Stimulated activated CD4-positive, alpha-beta T cell treated with anti-CD3 and anti-CD28 coated beads, Interleukin-2, amount 100 ng/mL, for 24 hours (primary cell): ENCODE measurements around the gene MAP3K4.

ENCODE experiments used
- DNase-seq, 2 donors: peaks; one replicate each; pipeline ENCODE4 v3.0.0-alpha.2; 2020

Gene MAP3K4

DNA sequence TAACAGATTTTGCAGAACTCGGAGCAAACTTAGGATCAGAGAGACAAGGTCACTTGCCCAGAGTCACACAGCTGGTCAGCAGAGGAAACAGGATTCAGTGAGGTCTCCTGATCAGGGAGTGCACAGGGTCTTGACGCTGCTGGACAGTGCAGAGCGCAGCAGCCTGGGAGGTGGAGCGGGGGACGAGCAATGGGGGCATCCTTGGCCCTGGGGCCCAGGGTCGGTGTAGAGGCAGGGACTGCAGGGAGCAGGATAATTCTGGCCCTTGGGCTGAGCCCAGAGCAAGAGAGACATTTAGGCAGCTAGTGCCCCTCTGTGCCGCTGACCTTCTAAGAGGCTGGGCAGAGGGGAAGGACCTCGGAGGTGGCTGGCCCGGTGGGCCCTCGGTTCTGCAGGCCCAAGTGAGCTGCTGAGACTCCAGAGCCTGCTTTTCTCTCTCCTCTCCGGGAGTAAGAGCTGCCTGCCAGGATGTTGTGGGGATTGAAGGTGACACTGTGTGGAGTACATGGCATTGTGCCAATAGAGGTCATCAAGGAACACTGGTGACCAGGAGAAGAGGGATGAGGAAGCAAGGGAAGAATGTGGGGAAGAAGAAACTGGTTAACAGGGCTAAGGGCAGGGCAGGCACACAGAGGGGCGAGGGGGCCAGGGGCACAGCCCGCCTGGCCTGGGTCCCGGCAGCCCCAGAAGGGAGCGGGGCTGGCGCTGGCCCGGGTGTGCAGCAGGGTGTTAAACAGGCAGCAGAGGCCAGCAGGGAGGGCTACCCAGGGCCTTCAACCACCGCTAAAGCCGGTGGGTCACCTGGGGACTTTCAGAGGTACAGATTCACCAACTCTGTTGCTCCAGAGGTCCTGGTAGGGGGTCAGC, 160.3 kb downstream of the MAP3K4 start:
- no peak for DNase-seq

- no peak for DNase-seq
Measured at GRCh38 chr6:161152527-161152862, 160.9 kb downstream of the MAP3K4 start.

DNA sequence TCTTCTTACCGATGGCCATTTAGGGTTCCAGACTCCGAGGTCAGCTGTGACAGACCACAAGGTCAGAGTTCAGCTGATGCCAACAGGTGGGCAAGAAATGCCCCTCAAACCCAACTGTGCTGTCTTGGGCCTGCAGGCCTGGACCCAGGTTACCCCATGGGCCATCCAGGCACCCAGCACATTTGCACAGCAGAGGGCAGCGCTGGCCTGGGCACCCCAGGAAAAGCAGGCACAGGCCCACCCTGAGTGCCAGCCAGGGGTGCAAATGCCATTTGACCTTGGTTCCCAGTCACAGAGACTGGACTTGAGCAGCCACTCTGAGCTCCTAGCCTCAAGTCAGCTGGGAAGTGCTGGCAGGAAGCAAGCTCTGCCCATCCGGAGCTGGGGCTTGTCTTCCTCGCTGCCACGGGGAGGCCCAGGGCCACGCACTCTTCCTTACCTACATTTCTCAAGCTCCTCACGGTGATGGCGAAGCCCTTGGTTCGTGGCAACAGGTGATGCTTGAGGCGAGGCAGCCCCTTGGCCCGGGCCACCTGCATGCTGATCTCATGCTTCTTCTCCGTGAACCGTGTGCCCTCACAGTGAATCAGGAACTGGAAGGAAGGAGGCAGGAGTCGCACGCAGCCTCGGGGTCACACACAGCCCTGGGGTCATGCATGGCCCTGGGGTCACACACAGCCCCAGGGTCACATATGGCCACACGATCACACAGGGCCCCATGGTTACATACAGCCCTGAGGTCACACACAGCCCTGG, 161.5 kb downstream of the MAP3K4 start:
- peak in 1 of 2 donors; percentile 13 for DNase-seq

GRCh38 chr6:161153725-161154124, 162.2 kb downstream of the MAP3K4 start:
- no peak for DNase-seq

DNA sequence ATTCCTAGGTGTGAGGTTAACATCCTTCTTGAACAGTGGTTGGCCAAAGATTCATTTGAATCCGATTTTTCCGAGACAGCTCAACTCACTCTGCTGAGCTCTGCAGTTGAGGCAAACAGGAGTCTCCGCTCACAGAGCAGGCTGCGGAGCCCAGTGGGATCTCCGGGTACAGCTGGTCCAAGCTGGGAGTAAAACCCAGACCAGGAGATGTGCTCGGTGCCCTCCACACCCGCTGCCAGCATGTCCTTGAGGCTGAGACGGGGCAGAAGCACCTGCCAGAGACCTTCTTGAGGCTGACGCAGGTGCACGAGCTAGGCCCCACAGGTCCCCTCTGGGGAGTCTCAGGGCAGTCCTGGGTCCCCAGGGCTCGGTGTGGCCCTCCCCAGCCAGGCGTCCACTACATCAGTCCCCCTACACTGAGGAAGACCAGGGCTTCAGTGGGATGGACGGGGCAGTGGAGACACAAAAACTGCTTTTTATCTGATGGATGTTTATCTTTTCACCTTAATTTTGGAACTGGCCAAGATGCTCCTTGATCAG, 163.3 kb downstream of the MAP3K4 start:
- DNase-seq: no peak

GRCh38 chr6:161161121-161161520, 169.6 kb downstream of the MAP3K4 start:
- DNase-seq: no peak

DNA sequence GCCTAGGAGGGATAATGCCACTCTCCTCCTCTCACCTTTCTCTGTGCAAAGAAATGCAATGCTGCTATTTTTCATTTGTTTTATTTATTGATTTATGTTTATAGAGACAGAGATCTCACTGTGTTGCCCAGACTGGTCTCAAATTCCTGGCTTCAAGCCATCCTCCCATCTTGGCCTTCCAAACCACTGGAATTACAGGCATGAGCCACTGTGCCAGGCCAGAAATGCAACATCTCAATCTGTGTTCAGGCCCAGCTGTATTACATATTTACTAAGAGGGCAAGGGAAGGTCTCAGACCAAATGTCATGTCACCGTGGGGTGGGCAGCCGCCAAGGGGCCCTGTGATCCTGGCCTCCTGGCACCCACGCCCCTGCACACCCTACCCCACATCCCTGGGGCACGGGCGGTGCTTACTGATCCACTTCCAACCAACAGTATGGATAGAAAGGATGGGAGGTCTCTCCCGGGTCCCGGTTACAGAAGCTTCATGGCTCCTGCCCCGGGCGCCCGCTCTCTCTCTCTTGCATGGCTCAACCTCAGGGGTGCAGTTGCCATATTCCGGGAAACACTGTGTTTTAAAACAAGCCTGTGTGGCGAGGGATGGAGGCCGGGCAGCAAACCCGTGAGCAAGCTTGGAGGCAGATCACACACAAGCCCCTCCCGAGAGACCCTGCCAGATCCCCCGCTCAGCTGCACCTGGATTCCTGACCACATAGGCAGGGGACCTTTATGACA, 170.5 kb downstream of the MAP3K4 start:
- no peak for DNase-seq

- no peak for DNase-seq
Measured at GRCh38 chr6:161162722-161163121, 171.2 kb downstream of the MAP3K4 start.

DNA sequence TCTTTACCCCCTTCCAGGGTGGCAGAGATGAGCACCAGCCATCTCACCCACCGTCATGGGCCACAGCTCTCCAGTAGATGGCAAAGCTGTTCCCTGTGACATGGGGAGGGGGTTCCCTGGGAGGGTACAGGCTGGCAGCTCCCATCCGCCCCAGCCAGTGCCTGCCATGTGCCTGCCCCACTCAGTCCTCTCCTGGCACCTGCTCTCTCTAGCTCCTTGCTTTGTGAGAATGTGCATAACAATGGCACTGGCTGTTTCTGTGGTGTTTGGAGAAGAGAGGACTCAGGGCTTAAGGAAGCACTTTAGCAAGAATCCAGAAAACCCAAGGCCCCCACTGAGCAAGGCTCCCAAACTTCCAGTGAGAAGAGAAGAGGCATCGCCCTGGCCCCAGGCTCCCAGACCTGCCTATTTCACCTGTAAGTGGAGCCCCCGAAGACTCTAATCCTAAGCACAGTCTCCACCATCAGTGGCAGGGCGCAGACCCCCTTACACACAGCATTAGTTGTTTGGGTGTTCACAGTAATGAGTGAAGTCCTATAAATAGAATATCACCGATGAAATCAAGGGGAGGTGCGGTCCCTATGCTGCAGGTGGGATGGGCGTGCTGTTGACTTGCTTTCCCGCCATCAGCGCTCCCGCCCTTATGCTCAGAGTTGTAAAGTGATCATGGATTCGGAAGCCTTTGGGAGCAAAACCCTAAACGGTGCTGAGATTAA, 172.1 kb downstream of the MAP3K4 start:
- no peak for DNase-seq

DNA sequence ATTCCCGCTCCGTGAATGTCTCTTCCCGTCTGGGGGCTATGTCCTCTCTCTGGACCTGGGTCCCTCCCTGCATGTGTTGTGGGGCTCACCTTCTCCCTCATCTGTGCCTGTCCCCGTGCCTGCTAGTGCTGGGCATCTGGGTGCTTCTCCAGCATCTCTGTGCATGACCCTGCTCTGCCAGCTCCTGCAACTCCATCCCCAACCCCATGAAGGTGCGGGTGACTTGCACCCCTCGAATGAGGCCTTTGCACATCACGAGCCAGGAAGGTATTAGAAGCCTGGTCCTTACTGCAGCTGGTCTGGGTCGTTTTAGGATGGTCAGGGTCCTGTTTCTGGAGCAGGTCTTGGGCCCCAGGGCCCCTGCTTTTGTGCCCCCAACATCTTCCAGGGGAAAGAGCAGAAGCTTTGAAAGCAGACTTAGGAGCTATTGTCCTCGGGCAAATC, 172.6 kb downstream of the MAP3K4 start:
- no peak for DNase-seq

DNA sequence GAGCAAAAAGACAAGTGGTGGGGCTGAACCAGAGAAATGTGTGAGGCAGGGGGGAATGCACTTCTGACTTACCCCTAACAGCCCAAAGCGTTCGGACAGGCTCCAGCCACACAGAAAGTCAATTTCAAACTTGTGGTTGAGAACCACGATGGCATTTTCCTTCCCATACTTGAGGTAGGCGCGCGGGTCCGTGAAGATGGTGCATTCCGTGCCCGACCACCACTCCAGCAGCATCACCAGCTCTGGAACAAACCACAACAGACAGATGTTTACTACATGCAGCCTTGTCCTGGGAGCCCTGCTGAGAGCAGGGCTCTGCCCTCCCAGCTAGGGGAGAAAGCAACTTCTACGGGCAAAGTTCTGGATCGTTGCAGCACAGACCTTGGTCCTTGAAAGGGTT, 174.6 kb downstream of the MAP3K4 start:
- DNase-seq: no peak

DNA sequence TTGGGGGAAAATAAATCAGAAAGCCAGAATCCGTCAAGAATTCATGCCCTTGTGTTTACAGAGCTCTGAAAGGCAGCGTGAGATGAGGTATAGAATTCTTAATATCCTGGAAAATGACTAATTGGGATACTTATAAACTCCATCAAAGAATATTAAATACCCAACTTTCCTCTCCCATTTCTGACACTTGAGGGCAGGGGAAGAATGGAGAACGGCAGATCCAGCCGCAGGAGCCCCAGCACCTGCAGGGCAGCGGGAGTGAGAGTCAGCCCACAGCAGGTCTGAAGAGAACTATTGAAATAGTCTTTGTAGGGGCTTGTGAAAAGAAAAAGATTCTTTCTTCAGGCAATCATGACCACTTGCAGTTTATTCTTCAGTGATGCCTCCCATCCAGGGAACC, 175.1 kb downstream of the MAP3K4 start:
- no peak for DNase-seq
